Measurements from ENCODE around the gene GFAP.

GRCh38 chr17:44940317-44940716 lies 25.0 kb upstream of the GFAP start:
- TF ChIP-seq CTCF (conservative IDR thresholded peaks at IDR 0.05 in 1 of 2, IDR thresholded peaks at IDR 0.05 in 1 of 2; ENCODE audit: low read depth in 1 of 2, low read length in 2 of 2) (no peak), EZH2 (IDR thresholded peaks at IDR 0.05; ENCODE audit: low read length, missing control alignments) (no peak)
